ENCODE measurements around the gene HIC1.
A peak's percentile ranks its signal among the peaks of the same experiment; 100 is the strongest.

Gene HIC1

GRCh38 chr17:2071024-2071385, 16.1 kb downstream of the HIC1 start:
- Histone ChIP-seq H3K36me3 (peaks cover 28% of the 10 kb centered on the region), H3K4me1 (ENCODE audit: control insufficient read depth in 1 of 2, insufficient read depth in 1 of 2, low read depth in 1 of 2, low read length in 1 of 2) (peaks cover 39 to 40% of the 10 kb centered on the region in 2 experiments), H3K4me3 (ENCODE audit: low read depth in 1 of 2, low read length in 1 of 2) (no peak overlapping the region), H3K27ac (peak overlapping the region; percentile 62), H3K9me3 (no peaks in the 10 kb centered on the region), H3K27me3 (no peaks in the 10 kb centered on the region)
- TF ChIP-seq, protein P1, sequence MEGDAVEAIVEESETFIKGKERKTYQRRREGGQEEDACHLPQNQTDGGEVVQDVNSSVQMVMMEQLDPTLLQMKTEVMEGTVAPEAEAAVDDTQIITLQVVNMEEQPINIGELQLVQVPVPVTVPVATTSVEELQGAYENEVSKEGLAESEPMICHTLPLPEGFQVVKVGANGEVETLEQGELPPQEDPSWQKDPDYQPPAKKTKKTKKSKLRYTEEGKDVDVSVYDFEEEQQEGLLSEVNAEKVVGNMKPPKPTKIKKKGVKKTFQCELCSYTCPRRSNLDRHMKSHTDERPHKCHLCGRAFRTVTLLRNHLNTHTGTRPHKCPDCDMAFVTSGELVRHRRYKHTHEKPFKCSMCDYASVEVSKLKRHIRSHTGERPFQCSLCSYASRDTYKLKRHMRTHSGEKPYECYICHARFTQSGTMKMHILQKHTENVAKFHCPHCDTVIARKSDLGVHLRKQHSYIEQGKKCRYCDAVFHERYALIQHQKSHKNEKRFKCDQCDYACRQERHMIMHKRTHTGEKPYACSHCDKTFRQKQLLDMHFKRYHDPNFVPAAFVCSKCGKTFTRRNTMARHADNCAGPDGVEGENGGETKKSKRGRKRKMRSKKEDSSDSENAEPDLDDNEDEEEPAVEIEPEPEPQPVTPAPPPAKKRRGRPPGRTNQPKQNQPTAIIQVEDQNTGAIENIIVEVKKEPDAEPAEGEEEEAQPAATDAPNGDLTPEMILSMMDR (IDR thresholded peaks at IDR 0.05): no peak

GRCh38 chr17:2071455-2072281, 16.8 kb downstream of the HIC1 start:
- no peaks in the 10 kb centered on the region for H3K27me3 ChIP-seq
- TF ChIP-seq, protein P1 (IDR thresholded peaks at IDR 0.05): no peak
- H3K36me3 ChIP-seq: peaks cover 25% of the 10 kb centered on the region
- H3K4me1 ChIP-seq (ENCODE audit: control insufficient read depth in 1 of 2, insufficient read depth in 1 of 2, low read depth in 1 of 2, low read length in 1 of 2): peaks cover 45 to 46% of the 10 kb centered on the region in 2 experiments
- H3K9me3 ChIP-seq: no peaks in the 10 kb centered on the region
- no peak overlapping the region for H3K4me3 ChIP-seq (ENCODE audit: low read depth in 1 of 2, low read length in 1 of 2)
- H3K27ac ChIP-seq: peak overlapping the region; percentile 62

DNA sequence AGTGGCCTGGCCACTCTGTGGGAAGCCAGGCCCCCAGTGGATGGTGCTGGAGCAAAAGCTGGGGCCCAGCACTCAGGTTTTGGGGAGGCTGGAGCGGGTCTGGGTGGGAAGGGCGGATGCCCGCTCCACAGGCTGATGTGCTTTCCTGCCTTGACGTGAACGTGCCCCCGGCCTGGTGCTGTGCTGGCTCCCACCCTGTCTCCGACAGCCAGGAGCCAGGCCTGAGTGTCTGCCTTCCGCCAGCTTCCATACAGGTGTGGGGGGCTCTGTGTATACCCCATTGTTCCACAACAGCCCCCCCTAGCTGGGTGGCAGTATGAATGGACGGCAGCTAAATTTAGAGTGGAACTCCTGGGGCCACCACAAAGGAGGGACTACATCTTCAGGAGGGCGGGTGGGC, 20.0 kb downstream of the HIC1 start:
- TF ChIP-seq, protein P1 (IDR thresholded peaks at IDR 0.05): no peak
- Histone ChIP-seq H3K27me3 (no peaks in the 10 kb centered on the region), H3K36me3 (peaks cover 30% of the 10 kb centered on the region), H3K27ac (no peak overlapping the region), H3K4me3 (ENCODE audit: low read depth in 1 of 2, low read length in 1 of 2) (no peak overlapping the region), H3K4me1 (ENCODE audit: control insufficient read depth in 1 of 2, insufficient read depth in 1 of 2, low read depth in 1 of 2, low read length in 1 of 2) (peaks cover 45 to 47% of the 10 kb centered on the region in 2 experiments), H3K9me3 (no peaks in the 10 kb centered on the region)

DNA sequence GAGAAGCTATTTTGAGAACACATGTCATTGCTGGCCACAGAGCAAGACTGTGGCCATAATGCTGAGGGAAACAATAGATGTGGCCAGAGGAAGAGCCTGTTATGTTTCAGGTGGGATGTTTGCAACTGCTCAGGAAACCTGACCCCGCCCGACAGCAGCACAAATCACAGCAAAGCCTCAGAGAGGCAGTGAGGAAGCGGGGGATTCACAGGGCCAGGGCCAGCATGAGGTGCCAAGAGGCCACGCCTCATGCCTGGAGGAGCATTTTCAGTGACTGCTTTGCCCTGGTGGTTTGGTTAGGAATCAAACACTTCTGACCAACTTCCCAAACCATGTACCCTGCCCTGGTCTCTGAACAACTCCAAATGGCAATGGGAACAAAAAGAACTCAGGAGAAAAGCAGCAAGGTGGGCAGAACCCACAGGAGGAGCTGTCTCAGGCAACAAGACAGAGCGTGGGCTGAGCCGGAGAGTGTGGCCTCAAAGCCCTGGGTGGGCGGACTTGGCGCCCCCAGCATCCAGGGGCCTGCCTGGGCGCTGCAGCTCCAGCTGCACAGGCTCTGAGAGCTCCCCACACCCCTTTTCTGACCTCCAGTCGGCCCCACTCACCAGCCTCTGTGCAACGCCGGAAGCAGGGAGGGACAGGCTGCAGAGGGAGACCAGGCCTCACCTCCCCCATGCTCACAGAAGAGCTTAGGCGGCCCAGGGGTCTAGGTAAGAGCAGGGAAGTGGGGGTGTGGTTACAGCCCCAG, 20.6 kb downstream of the HIC1 start:
- Histone ChIP-seq H3K27ac (no peak overlapping the region), H3K4me3 (ENCODE audit: low read depth in 1 of 2, low read length in 1 of 2) (no peak overlapping the region), H3K4me1 (ENCODE audit: control insufficient read depth in 1 of 2, insufficient read depth in 1 of 2, low read depth in 1 of 2, low read length in 1 of 2) (peaks cover 43 to 47% of the 10 kb centered on the region in 2 experiments), H3K9me3 (no peaks in the 10 kb centered on the region), H3K36me3 (peaks cover 30% of the 10 kb centered on the region), H3K27me3 (no peaks in the 10 kb centered on the region)
- TF ChIP-seq, protein P1 (IDR thresholded peaks at IDR 0.05): no peak

DNA sequence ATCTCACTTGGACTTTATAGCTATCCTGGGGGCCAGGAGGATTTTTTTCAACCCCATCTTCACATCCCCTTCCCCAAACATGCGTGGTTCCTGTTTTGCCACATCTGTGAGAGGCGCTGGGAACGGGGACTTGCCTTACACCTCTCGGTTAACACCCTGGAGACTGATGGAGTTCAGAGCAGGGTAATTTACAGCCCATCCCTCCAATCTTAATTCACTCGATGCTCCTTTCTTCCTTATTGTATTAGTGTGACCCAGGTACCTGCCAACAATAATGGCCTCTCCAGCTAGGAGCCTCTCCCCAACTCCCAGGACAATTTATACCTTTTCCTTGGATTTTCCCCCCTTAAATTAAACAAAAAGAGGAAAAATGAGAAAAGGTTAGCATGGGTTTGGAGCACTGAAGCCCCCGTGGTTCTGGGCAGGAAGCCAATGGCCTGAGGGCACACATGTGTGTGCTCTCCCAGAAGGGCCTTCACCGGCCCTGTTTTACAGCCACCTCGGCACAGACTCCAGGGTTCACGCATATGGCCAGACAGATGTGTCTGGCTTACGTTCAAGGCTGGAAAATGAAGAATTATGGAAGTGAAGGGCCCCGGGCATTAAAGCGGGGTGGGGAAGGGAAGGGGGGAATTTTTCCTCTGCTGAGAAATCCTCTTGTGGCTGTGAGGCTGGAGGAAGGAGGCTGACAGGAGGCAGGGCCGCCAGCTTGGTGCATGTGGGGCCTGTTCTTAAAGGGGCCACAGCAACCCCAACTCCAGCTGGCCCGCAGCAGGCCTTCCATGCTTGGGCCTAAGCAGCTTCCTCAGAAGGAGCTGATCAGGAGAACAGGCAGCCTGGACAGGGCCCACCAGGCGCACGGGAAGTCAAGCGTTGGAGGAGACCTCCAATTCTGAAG, 21.4 kb downstream of the HIC1 start:
- Histone ChIP-seq H3K27me3 (no peaks in the 10 kb centered on the region), H3K4me3 (ENCODE audit: low read depth in 1 of 2, low read length in 1 of 2) (no peak overlapping the region), H3K4me1 (ENCODE audit: control insufficient read depth in 1 of 2, insufficient read depth in 1 of 2, low read depth in 1 of 2, low read length in 1 of 2) (peaks cover 35 to 38% of the 10 kb centered on the region in 2 experiments), H3K27ac (no peak overlapping the region), H3K36me3 (peaks cover 38% of the 10 kb centered on the region), H3K9me3 (no peaks in the 10 kb centered on the region)
- TF ChIP-seq, protein P1 (IDR thresholded peaks at IDR 0.05): no peak

Measured in neutrophil (primary cell).